ENCODE data around the gene ATAD1.

- no peak for TF ChIP-seq CTCF (IDR thresholded peaks at IDR 0.05)
- TF ChIP-seq POLR2A (IDR thresholded peaks at IDR 0.05): no peak
These were observed 31.0 kb upstream of the ATAD1 start for GRCh38 chr10:87849001-87849400.
